ENCODE data around the gene DPP9.
"Not testable (repeated sequence)": the region's sequence is repeated elsewhere in the genome, so short reads cannot be mapped to it uniquely, and the experiment has no call there.

DPP9 gene

GRCh38 chr19:4684312-4685095 is 39.1 kb downstream of the DPP9 start:
- DNase-seq: no peak

- DNase-seq: no peak
These were observed 41.0 kb downstream of the DPP9 start for GRCh38 chr19:4682417-4683200.

- not testable (repeated sequence) for DNase-seq
These were observed 43.6 kb downstream of the DPP9 start for GRCh38 chr19:4680021-4680420.

GRCh38 chr19:4678881-4679790 is 44.5 kb downstream of the DPP9 start:
- no peak for DNase-seq

GRCh38 chr19:4676955-4677731 is 46.5 kb downstream of the DPP9 start:
- DNase-seq: peak; percentile 40

GRCh38 chr19:4675346-4675745 is 48.3 kb downstream of the DPP9 start:
- DNase-seq: no peak

GRCh38 chr19:4673726-4674125 is 49.9 kb downstream of the DPP9 start:
- DNase-seq: no peak

GRCh38 chr19:4673216-4673615 is 50.4 kb downstream of the DPP9 start:
- no peak for DNase-seq

GRCh38 chr19:4671185-4671851 is 52.3 kb downstream of the DPP9 start:
- no peak for DNase-seq

GRCh38 chr19:4669723-4670480 is 53.7 kb downstream of the DPP9 start, which contains the start of gene MYDGF:
Gene MYDGF, minus strand, starts transcription at chr19:4670342. Its CDS starts 8 bp downstream, at chr19:4670334.
- DNase-seq: peak; percentile 90

- DNase-seq: no peak
These were observed 59.0 kb downstream of the DPP9 start for GRCh38 chr19:4664642-4665041.

GRCh38 chr19:4662812-4663211 is 60.8 kb downstream of the DPP9 start:
- no peak for DNase-seq

GRCh38 chr19:4662020-4662695 is 61.5 kb downstream of the DPP9 start:
- no peak for DNase-seq

GRCh38 chr19:4660993-4661392 is 62.6 kb downstream of the DPP9 start:
- no peak for DNase-seq

- no peak for DNase-seq
These were observed 63.4 kb downstream of the DPP9 start for GRCh38 chr19:4660181-4660791.

- DNase-seq: no peak
These were observed 65.8 kb downstream of the DPP9 start for GRCh38 chr19:4657835-4658234.

- no peak for DNase-seq
These were observed 66.4 kb downstream of the DPP9 start for GRCh38 chr19:4657262-4657661.

- DNase-seq: no peak
These were observed 67.5 kb downstream of the DPP9 start for GRCh38 chr19:4656102-4656501.

- DNase-seq: no peak
These were observed 68.9 kb downstream of the DPP9 start for GRCh38 chr19:4654437-4655361.
